ENCODE measurements around the gene MAOA. TPM values are rescaled to one million over a fixed set of nuclear protein-coding genes. Genes with fewer than 3 reads are reported as not detected.

The MAOA gene
- total and polyA plus RNA-seq, 12 donors, result 15.5 to 93.0 (median 53.4) TPM

- Histone ChIP-seq H3K27me3 (peaks cover 19% of the 10 kb centered on the region), H3K36me3 (replicated peaks in 1 of 2) (no peaks in the 10 kb centered on the region), H3K4me3 (no peak overlapping the region), H3K4me1 (replicated peaks in 1 of 2) (no peaks in the 10 kb centered on the region), H3K27ac (no peak overlapping the region), H3K9me3 (replicated peaks in 1 of 3) (no peaks in the 10 kb centered on the region)
- WGBS, 4 donors, result 45 to 78% (median 51%) methylated on average over 1 of the region's 1 CpG
- intact Hi-C loops (cut with DNase I), result no loop called here
- TF ChIP-seq POLR2A (IDR thresholded peaks at IDR 0.05) (no peak), CTCF (IDR thresholded peaks at IDR 0.05) (no peak)
- no peak for DNase-seq
These were observed 23.0 kb upstream of the MAOA start for GRCh38 chrX:43633081-43633480.

- H3K9me3 ChIP-seq (replicated peaks in 1 of 3), result no peaks in the 10 kb centered on the region
- TF ChIP-seq CTCF (IDR thresholded peaks at IDR 0.05) (no peak), POLR2A (IDR thresholded peaks at IDR 0.05) (no peak)
- WGBS, 4 donors, result 54 to 61% (median 56%) methylated on average over 3 of the region's 3 CpGs
- no peak for DNase-seq
- no peak overlapping the region for H3K4me3 ChIP-seq
- no peaks in the 10 kb centered on the region for H3K4me1 ChIP-seq (replicated peaks in 1 of 2)
- no peaks in the 10 kb centered on the region for H3K36me3 ChIP-seq (replicated peaks in 1 of 2)
- no peak overlapping the region for H3K27ac ChIP-seq
- intact Hi-C loops (cut with DNase I), result no loop called here
- peaks cover 19% of the 10 kb centered on the region for H3K27me3 ChIP-seq
These were observed 22.3 kb upstream of the MAOA start for GRCh38 chrX:43633757-43634156.

GRCh38 chrX:43640482-43640881, 15.6 kb upstream of the MAOA start:
- Histone ChIP-seq H3K27ac (no peak overlapping the region), H3K9me3 (replicated peaks in 1 of 3) (no peaks in the 10 kb centered on the region), H3K36me3 (replicated peaks in 1 of 2) (no peaks in the 10 kb centered on the region), H3K4me3 (no peak overlapping the region), H3K27me3 (peaks cover 5% of the 10 kb centered on the region), H3K4me1 (replicated peaks in 1 of 2) (no peaks in the 10 kb centered on the region)
- intact Hi-C loops (cut with DNase I), result no loop called here
- TF ChIP-seq CTCF (IDR thresholded peaks at IDR 0.05) (no peak), POLR2A (IDR thresholded peaks at IDR 0.05) (no peak)
- WGBS, 4 donors, result 74 to 85% (median 78%) methylated on average over 5 of the region's 5 CpGs
- no peak for DNase-seq

- Histone ChIP-seq H3K27me3 (peaks cover 2% of the 10 kb centered on the region), H3K27ac (no peak overlapping the region), H3K36me3 (replicated peaks in 1 of 2) (no peaks in the 10 kb centered on the region), H3K9me3 (replicated peaks in 1 of 3) (no peaks in the 10 kb centered on the region), H3K4me3 (no peak overlapping the region), H3K4me1 (replicated peaks in 1 of 2) (no peaks in the 10 kb centered on the region)
- TF ChIP-seq POLR2A (IDR thresholded peaks at IDR 0.05) (no peak), CTCF (IDR thresholded peaks at IDR 0.05) (no peak)
- intact Hi-C loops (cut with DNase I), result no loop called here
- no peak for DNase-seq
These were observed 14.4 kb upstream of the MAOA start for GRCh38 chrX:43641691-43642090.
